ENCODE measurements around the gene ZNF610.

ZNF610 gene

DNA sequence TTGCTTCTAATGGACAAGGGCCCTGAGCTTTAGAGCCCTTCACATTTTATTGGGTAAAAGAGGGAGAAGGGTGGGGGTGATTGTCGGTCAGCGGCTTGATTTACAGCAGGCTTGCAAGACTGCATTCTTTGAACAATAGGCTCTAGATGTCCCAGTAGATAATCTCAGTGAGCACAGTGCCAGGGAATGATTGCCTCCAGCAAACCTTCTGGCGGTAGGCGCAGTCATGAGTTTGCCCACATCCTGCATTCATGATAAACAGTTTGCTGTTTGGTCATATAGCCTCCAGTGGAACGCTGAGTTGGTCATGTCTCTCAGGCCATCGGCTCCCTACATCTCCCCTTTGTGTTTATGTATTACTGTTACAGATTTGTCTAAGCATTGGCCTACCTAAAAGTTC is 74.2 kb downstream of the ZNF610 start:
- peaks cover 3 to 80% of the 10 kb centered on the region in 2 experiments; a peak in 2 of 3 replicates for H3K36me3 ChIP-seq (ENCODE audit: control insufficient read depth in 2 of 2, insufficient read depth in 1 of 2, low read length in 2 of 2)
- ChIA-PET CTCF (no interaction called here), POLR2A (no interaction called here)
- H3K4me3 ChIP-seq (ENCODE audit: low read depth, low read length): no peak overlapping the region
- H3K4me1 ChIP-seq (ENCODE audit: control insufficient read depth, insufficient read depth, low read length): no peaks in the 10 kb centered on the region
- H3K9me3 ChIP-seq (ENCODE audit: control insufficient read depth, insufficient read depth, low read depth, low read length): no peaks in the 10 kb centered on the region; the same call in 1 of the 2 replicates
- TF ChIP-seq ZNF544 (tag by site-specific recombination; IDR thresholded peaks at IDR 0.05) (0 out of 2 replicates have a peak, but pooled peaks have one; percentile 44), ZNF302 (tag by site-specific recombination; IDR thresholded peaks at IDR 0.05; ENCODE audit: low read depth) (no peak)
- no peak overlapping the region for H3K27ac ChIP-seq (ENCODE audit: extremely low read depth, low read depth, low read length)

DNA sequence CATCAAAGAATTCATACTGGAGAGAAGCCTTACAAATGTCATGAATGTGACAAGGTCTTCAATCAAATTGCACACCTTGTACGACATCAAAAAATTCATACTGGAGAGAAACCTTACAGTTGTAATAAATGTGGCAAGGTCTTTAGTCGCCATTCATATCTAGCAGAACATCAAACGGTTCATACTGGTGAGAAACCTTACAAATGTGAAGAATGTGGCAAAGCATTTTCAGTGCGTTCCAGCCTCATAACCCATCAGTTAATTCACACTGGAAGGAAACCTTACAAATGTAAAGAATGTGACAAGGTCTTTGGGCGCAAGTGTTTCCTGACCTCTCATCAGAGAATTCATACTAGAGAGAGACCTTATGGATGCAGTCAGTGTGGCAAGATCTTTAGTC is 79.7 kb downstream of the ZNF610 start:
- Histone ChIP-seq H3K27ac (ENCODE audit: extremely low read depth, low read depth, low read length) (no peak overlapping the region), H3K4me3 (ENCODE audit: low read depth, low read length) (no peak overlapping the region), H3K9me3 (ENCODE audit: control insufficient read depth, insufficient read depth, low read depth, low read length) (no peaks in the 10 kb centered on the region; the same call in 1 of the 2 replicates), H3K36me3 (ENCODE audit: control insufficient read depth in 2 of 2, insufficient read depth in 1 of 2, low read length in 2 of 2) (peaks cover 0 to 26% of the 10 kb centered on the region in 2 experiments; a peak in 1 of 3 replicates), H3K4me1 (ENCODE audit: control insufficient read depth, insufficient read depth, low read length) (no peaks in the 10 kb centered on the region)
- ChIA-PET CTCF (no interaction called here), POLR2A (no interaction called here)
- TF ChIP-seq SETDB1 (IDR thresholded peaks at IDR 0.05; ENCODE audit: insufficient read length, low read length): peak; percentile 55
- no peak for TF ChIP-seq PRDM10 (tag by site-specific recombination; IDR thresholded peaks at IDR 0.05)
